Progenitor cell of endocrine pancreas (in vitro differentiated cells): ENCODE data around the gene PSRC1. TPM values are rescaled to one million over a fixed set of nuclear protein-coding genes. Genes with fewer than 3 reads are reported as not detected.

Source experiments
- DNase-seq: peaks from one replicate; pipeline ENCODE4 v3.0.0; 2021; ENCODE audit warnings: low spot score; ENCODE audit not compliant: unreplicated experiment
- H3K27ac Mint-ChIP-seq: 2 replicates; pipeline ENCODE4 v1.8.0; 2021; ENCODE audit warnings: mild to moderate bottlenecking, moderate library complexity, mixed read lengths
- H3K27me3 Mint-ChIP-seq: 2 replicates; pipeline ENCODE4 v1.8.0; 2021; ENCODE audit warnings: mixed read lengths
- H3K36me3 Mint-ChIP-seq: 2 replicates; pipeline ENCODE4 v1.8.0; 2022; ENCODE audit warnings: mixed read lengths; ENCODE audit not compliant: insufficient read depth
- H3K4me1 Mint-ChIP-seq: 2 replicates; pipeline ENCODE4 v1.8.0; 2021; ENCODE audit warnings: low read depth, mixed read lengths
- H3K4me3 Mint-ChIP-seq: 2 replicates; pipeline ENCODE4 v1.8.0; 2021; ENCODE audit warnings: low read depth, mild to moderate bottlenecking, moderate library complexity, mixed read lengths
- H3K9me3 Mint-ChIP-seq: 2 replicates; pipeline ENCODE4 v1.8.0; 2021; ENCODE audit warnings: low read depth, mixed read lengths
- CTCF ChIP-seq: fragments of 200-600 bp; sonication (generic); IDR thresholded peaks from one replicate; pipeline ENCODE4 v1.5.0; 2021; ENCODE audit warnings: antibody characterized with exemption, mild to moderate bottlenecking; ENCODE audit not compliant: unreplicated experiment
- total RNA-seq: library from RNA; stranded (reverse); gene quantifications from 2 replicates; pipeline ENCODE4 v1.2.1, GENCODE V29; 2021

The PSRC1 gene
- total RNA-seq, 1 donor from 2014 or later, result 29.4 TPM

GRCh38 chr1:109253803-109254620 is 28.9 kb downstream of the PSRC1 start:
- H3K9me3 Mint-ChIP-seq, result no peaks in the 10 kb centered on the region
- H3K27me3 Mint-ChIP-seq, result no peaks in the 10 kb centered on the region
- peak overlapping the region; percentile 16 for H3K4me3 Mint-ChIP-seq
- peak overlapping the region; percentile 59 for H3K27ac Mint-ChIP-seq
- TF ChIP-seq CTCF, result no peak
- peaks cover 26% of the 10 kb centered on the region for H3K4me1 Mint-ChIP-seq
- H3K36me3 Mint-ChIP-seq, result peaks cover 17% of the 10 kb centered on the region
- DNase-seq, result no peak

- peaks cover 26% of the 10 kb centered on the region for H3K4me1 Mint-ChIP-seq
- no peak for DNase-seq
- no peak for TF ChIP-seq CTCF
- peaks cover under 1% of the 10 kb centered on the region for H3K27me3 Mint-ChIP-seq
- no peaks in the 10 kb centered on the region for H3K9me3 Mint-ChIP-seq
- peak overlapping the region; percentile 67 for H3K27ac Mint-ChIP-seq
- H3K4me3 Mint-ChIP-seq, result peak overlapping the region; percentile 37
- peaks cover 17% of the 10 kb centered on the region for H3K36me3 Mint-ChIP-seq
These were observed 29.8 kb downstream of the PSRC1 start for GRCh38 chr1:109252893-109253802.

- no peak for TF ChIP-seq CTCF
- H3K9me3 Mint-ChIP-seq, result no peaks in the 10 kb centered on the region
- DNase-seq, result no peak
- H3K27ac Mint-ChIP-seq, result peak overlapping the region; percentile 2
- peaks cover 26% of the 10 kb centered on the region for H3K4me1 Mint-ChIP-seq
- H3K27me3 Mint-ChIP-seq, result peaks cover 4% of the 10 kb centered on the region
- H3K36me3 Mint-ChIP-seq, result peaks cover 16% of the 10 kb centered on the region
- H3K4me3 Mint-ChIP-seq, result no peak overlapping the region
These were observed 30.6 kb downstream of the PSRC1 start for GRCh38 chr1:109252167-109252892.

- no peak for DNase-seq
- Mint-ChIP-seq H3K4me3 (peak overlapping the region; percentile 39), H3K36me3 (peaks cover 16% of the 10 kb centered on the region), H3K27ac (peak overlapping the region; percentile 2), H3K4me1 (peaks cover 26% of the 10 kb centered on the region), H3K27me3 (peaks cover 8% of the 10 kb centered on the region), H3K9me3 (no peaks in the 10 kb centered on the region)
- no peak for TF ChIP-seq CTCF
These were observed 31.4 kb downstream of the PSRC1 start for GRCh38 chr1:109251277-109252166.
